Left lung (tissue), 10 donors: ENCODE measurements around the gene CRIM1. TPM values are rescaled to one million over a fixed set of nuclear protein-coding genes. Genes with fewer than 3 reads are reported as not detected.
A peak's percentile ranks its signal among the peaks of the same experiment; 100 is the strongest.

Source experiments
- ATAC-seq: fragments of 200-7000 bp; cut with Tn5 transposase; one replicate; pipeline ENCODE4 v1.9.1; 2020; ENCODE audit warnings: moderate library complexity
- DNase-seq, 4 donors: peaks; one replicate each; pipeline ENCODE4 v3.0.0-alpha.2; 2013 to 2020
- H3K27ac ChIP-seq, 2 donors: fragments of 200-600 bp; sonication (generic) in 1 of 2; one replicate each; pipeline versions ENCODE4 v1.5.0 to v1.8.0; 2020 to 2021
- H3K27me3 ChIP-seq, 2 donors: fragments of 200-600 bp; sonication (generic) in 1 of 2; one replicate each; pipeline versions ENCODE4 v1.5.0 to v1.8.0; 2020 to 2021
- H3K36me3 ChIP-seq, 2 donors: fragments of 200-600 bp; sonication (generic) in 1 of 2; one replicate each; pipeline versions ENCODE4 v1.5.0 to v1.8.0; 2020 to 2021
- H3K4me1 ChIP-seq, 2 donors: fragments of 200-600 bp; one replicate each; pipeline ENCODE4 v1.8.0; 2021
- H3K4me3 ChIP-seq, 2 donors: fragments of 200-600 bp; sonication (generic) in 1 of 2; one replicate each; pipeline versions ENCODE4 v1.5.0 to v1.8.0; 2020 to 2021; ENCODE audit warnings: mild to moderate bottlenecking in 1 of 2
- H3K9me3 ChIP-seq, 2 donors: fragments of 200-600 bp; sonication (generic) in 1 of 2; one replicate each; pipeline versions ENCODE4 v1.5.0 to v1.8.0; 2020 to 2021
- CTCF ChIP-seq, 2 donors: fragments of 200-600 bp; sonication (generic) in 1 of 2; IDR thresholded peaks; one replicate each; pipeline versions ENCODE4 v1.5.0 to v1.8.0; 2021; ENCODE audit warnings: antibody characterized with exemption in 2 of 2
- intact Hi-C, 2 donors: fragments of 100-400 bp; cut with DNase I; formaldehyde crosslinking; loops; one replicate each; pipeline versions ENCODE4 v1.11.2 to v1.14.2; 2022
- polyA plus RNA-seq, 6 donors: library from polyadenylated mRNA; unstranded; fragments of 120-200 nt; gene quantifications; one replicate each; pipeline ENCODE4 v1.2.1, GENCODE V29; 2013; ENCODE audit not compliant: insufficient read length in 6 of 6
- total RNA-seq, 2 donors: library from RNA; stranded (reverse); fragmentation: NEBNext Ultra II Directional; extraction: Animal tissue kit (Norgen Biotek cat#: 25700); gene quantifications; one replicate each; pipeline ENCODE4 v1.2.1, GENCODE V29; 2021
- donor health status: DM: no; HTN: yes; CAD: no.
- donor health status: DM: no; HTN: no; CAD: no.

The CRIM1 gene
- total and polyA plus RNA-seq, 8 donors: 28.7 to 72.9 (median 31.4) TPM

DNA sequence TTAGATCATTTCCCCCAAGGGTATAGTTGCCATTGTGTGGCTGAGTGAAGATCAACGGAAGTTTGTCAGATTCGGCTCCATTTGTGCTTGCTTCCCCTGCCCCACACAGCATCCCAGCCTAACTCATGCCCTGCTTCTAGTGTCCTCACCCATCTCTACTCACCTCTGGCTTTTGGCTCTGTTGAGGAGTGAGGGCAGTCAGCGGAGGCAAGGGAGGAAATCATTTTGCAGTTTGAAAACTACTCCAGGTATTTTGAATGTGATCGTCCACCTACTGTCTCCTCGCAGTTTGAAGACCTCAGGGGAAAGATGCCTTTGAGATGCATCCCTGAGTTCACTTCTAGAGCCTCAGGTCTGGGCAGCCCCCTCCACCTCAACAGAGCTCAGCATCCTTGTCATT lies 126.1 kb downstream of the CRIM1 start:
- Histone ChIP-seq H3K9me3 (peaks cover 0 to under 1% of the 10 kb centered on the region in 2 donors), H3K4me1 (peaks cover 25 to 44% of the 10 kb centered on the region in 2 donors), H3K36me3 (peaks cover 0 to 34% of the 10 kb centered on the region in 2 donors), H3K27me3 (no peaks in the 10 kb centered on the region), H3K4me3 (no peak overlapping the region), H3K27ac (no peak overlapping the region)
- DNase-seq (no peak), ATAC-seq (no peak)
- intact Hi-C loops: loop anchor here in 1 of 2 donors (10.0 kb wide), 1 partner anchor 127 kb away; the partner anchor contains the start of gene CRIM1
- no peak for TF ChIP-seq CTCF (IDR thresholded peaks at IDR 0.05)

GRCh38 chr2:36482576-36483214 lies 127.1 kb downstream of the CRIM1 start:
- H3K36me3 ChIP-seq: peaks cover 0 to 25% of the 10 kb centered on the region in 2 donors
- intact Hi-C loops: loop anchor here in 1 of 2 donors (10.0 kb wide), 1 partner anchor 128 kb away; the partner anchor contains the start of gene CRIM1
- no peak for TF ChIP-seq CTCF (IDR thresholded peaks at IDR 0.05)
- H3K9me3 ChIP-seq: no peaks in the 10 kb centered on the region
- DNase-seq (peak in 1 of 4 donors; percentile 36), ATAC-seq (peak; percentile 64)
- H3K27me3 ChIP-seq: no peaks in the 10 kb centered on the region
- H3K4me1 ChIP-seq: peaks cover 30 to 37% of the 10 kb centered on the region in 2 donors
- H3K4me3 ChIP-seq: no peak overlapping the region
- H3K27ac ChIP-seq: no peak overlapping the region

- intact Hi-C loops: loop anchor here in 1 of 2 donors (10.0 kb wide), 1 partner anchor 128 kb away; the partner anchor contains the start of gene CRIM1
- H3K4me3 ChIP-seq: no peak overlapping the region
- DNase-seq (no peak), ATAC-seq (no peak)
- H3K27me3 ChIP-seq: no peaks in the 10 kb centered on the region
- H3K27ac ChIP-seq: no peak overlapping the region
- TF ChIP-seq CTCF (IDR thresholded peaks at IDR 0.05): no peak
- H3K9me3 ChIP-seq: no peaks in the 10 kb centered on the region
- H3K36me3 ChIP-seq: peaks cover 0 to 23% of the 10 kb centered on the region in 2 donors
- H3K4me1 ChIP-seq: peaks cover 25 to 31% of the 10 kb centered on the region in 2 donors
Observed at GRCh38 chr2:36483290-36483689, 127.7 kb downstream of the CRIM1 start.

- H3K4me3 ChIP-seq: no peak overlapping the region
- peaks cover 23% of the 10 kb centered on the region in 2 donors for H3K4me1 ChIP-seq
- H3K36me3 ChIP-seq: peaks cover 0 to 19% of the 10 kb centered on the region in 2 donors
- ATAC-seq (no peak), DNase-seq (no peak)
- no peak for TF ChIP-seq CTCF (IDR thresholded peaks at IDR 0.05)
- no peak overlapping the region for H3K27ac ChIP-seq
- H3K27me3 ChIP-seq: no peaks in the 10 kb centered on the region
- intact Hi-C loops: loop anchor here in 1 of 2 donors (10.0 kb wide), 1 partner anchor 130 kb away; the partner anchor contains the start of gene CRIM1
- no peaks in the 10 kb centered on the region for H3K9me3 ChIP-seq
Observed at GRCh38 chr2:36484454-36484853, 128.9 kb downstream of the CRIM1 start.

DNA sequence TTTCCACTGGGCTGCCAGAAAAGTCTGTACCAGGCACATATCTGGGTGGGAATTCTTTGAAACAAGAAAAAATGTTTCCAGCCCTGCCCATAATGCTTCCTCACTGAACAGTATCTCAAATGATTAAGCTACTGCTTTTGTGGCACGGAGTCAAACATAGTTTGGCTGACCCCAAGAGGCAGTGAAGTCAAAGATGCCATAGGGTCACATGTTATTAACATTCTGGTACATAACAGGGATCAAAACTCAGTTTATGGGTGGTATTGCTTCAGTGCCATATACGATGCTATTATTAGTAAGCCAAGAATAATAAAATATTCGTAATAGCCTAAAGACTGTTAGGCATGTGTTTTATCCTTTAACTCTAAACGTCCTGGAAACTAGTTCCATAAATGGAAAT lies 129.9 kb downstream of the CRIM1 start:
- no peaks in the 10 kb centered on the region for H3K9me3 ChIP-seq
- H3K36me3 ChIP-seq: peaks cover 0 to 10% of the 10 kb centered on the region in 2 donors
- TF ChIP-seq CTCF (IDR thresholded peaks at IDR 0.05): no peak
- ATAC-seq (no peak), DNase-seq (peak in 2 of 4 donors; percentile 32 to 33)
- H3K27ac ChIP-seq: peak overlapping the region in 1 of 2 donors; percentile 9
- intact Hi-C loops: loop anchor here in 1 of 2 donors (10.0 kb wide), 1 partner anchor 131 kb away; the partner anchor contains the start of gene CRIM1
- H3K27me3 ChIP-seq: no peaks in the 10 kb centered on the region
- H3K4me1 ChIP-seq: peaks cover 23% of the 10 kb centered on the region in 2 donors
- H3K4me3 ChIP-seq: no peak overlapping the region
